CD8-positive, alpha-beta memory T cell (primary cell): ENCODE data around the gene MTMR10. TPM values are rescaled to one million over a fixed set of nuclear protein-coding genes. Genes with fewer than 3 reads are reported as not detected.

ENCODE experiments used
- CTCF ChIA-PET: fragments of 350-600 bp; sonication (Branson Sonifier 250); formaldehyde crosslinking; loops from one replicate; lab custom pipeline; 2021; ENCODE audit warnings: antibody characterized with exemption; lab: Charles Lee
- POLR2A ChIA-PET: fragments of 350-600 bp; sonication (Branson Sonifier 250); formaldehyde crosslinking; loops from one replicate; lab custom pipeline; 2021; ENCODE audit warnings: antibody characterized with exemption; lab: Charles Lee
- DNase-seq, 5 donors: peaks; one replicate each; pipeline versions ENCODE4 v3.0.0 to v3.0.0-alpha.2; 2020 to 2022; ENCODE audit warnings: mixed read lengths in 1 of 5
- H3K27ac ChIP-seq: one replicate; pipeline ENCODE4 v1.7.0; 2013; ENCODE audit warnings: low read depth, mild to moderate bottlenecking, low read length, moderate library complexity
- H3K27me3 ChIP-seq: 2 replicates; pipeline ENCODE4 v1.7.0; 2013; ENCODE audit warnings: low read length, mild to moderate bottlenecking; ENCODE audit not compliant: insufficient read depth, poor library complexity, severe bottlenecking
- H3K36me3 ChIP-seq: 2 replicates; pipeline ENCODE4 v1.7.0; 2013; ENCODE audit warnings: mild to moderate bottlenecking, low read length, moderate library complexity; ENCODE audit not compliant: insufficient read depth
- H3K4me1 ChIP-seq: 2 replicates; pipeline ENCODE4 v1.7.0; 2013; ENCODE audit warnings: mild to moderate bottlenecking, low read length, moderate library complexity; ENCODE audit not compliant: insufficient read depth
- H3K4me3 ChIP-seq: 2 replicates; pipeline ENCODE4 v1.7.0; 2013; ENCODE audit warnings: mild to moderate bottlenecking, low read length
- H3K9me3 ChIP-seq: 2 replicates; pipeline ENCODE4 v1.7.0; 2013; ENCODE audit warnings: mild to moderate bottlenecking, low read length
- H3K27ac Mint-ChIP-seq, 8 donors: one replicate each; pipeline ENCODE4 v1.8.0; 2020 to 2021; ENCODE audit warnings: mixed read lengths in 8 of 8, mild to moderate bottlenecking in 6 of 8, inconsistent platforms in 3 of 8, moderate library complexity in 3 of 8
- H3K27me3 Mint-ChIP-seq, 2 donors: one replicate each; pipeline ENCODE4 v1.8.0; 2020 to 2021; ENCODE audit warnings: mixed read lengths in 2 of 2, mild to moderate bottlenecking in 1 of 2, moderate library complexity in 1 of 2
- H3K36me3 Mint-ChIP-seq, 3 donors: one replicate each; pipeline ENCODE4 v1.8.0; 2020 to 2021; ENCODE audit warnings: mixed read lengths in 3 of 3, inconsistent platforms in 1 of 3, mild to moderate bottlenecking in 1 of 3
- H3K4me1 Mint-ChIP-seq, 3 donors: one replicate each; pipeline ENCODE4 v1.8.0; 2020 to 2021; ENCODE audit warnings: mixed read lengths in 3 of 3, inconsistent platforms in 1 of 3, mild to moderate bottlenecking in 1 of 3
- H3K4me3 Mint-ChIP-seq, 7 donors: one replicate each; pipeline ENCODE4 v1.8.0; 2020 to 2021; ENCODE audit warnings: mixed read lengths in 7 of 7, mild to moderate bottlenecking in 6 of 7, moderate library complexity in 4 of 7, inconsistent platforms in 2 of 7
- H3K9me3 Mint-ChIP-seq, 5 donors: one replicate each; pipeline ENCODE4 v1.8.0; 2020 to 2022; ENCODE audit warnings: mixed read lengths in 5 of 5, mild to moderate bottlenecking in 3 of 5, moderate library complexity in 2 of 5, inconsistent platforms in 1 of 5
- polyA plus RNA-seq: library from polyadenylated mRNA; unstranded; fragments of 300-500 nt; fragmentation: Illumina TruSeq; gene quantifications from one replicate; pipeline ENCODE4 v1.2.3, GENCODE V29; 2021
- total RNA-seq, 2 experiments: library from RNA; stranded (reverse); gene quantifications; one replicate each; pipeline ENCODE4 v1.2.3, GENCODE V29; 2021

MTMR10 gene
- total and polyA plus RNA-seq, 3 experiments from 2014 or later, result 9.6 to 18.0 (median 17.3) TPM

GRCh38 chr15:31032961-31033371, 41.5 kb upstream of the MTMR10 start:
- Histone ChIP-seq H3K4me3 (no peak overlapping the region), H3K9me3 (no peaks in the 10 kb centered on the region), H3K4me1 (no peaks in the 10 kb centered on the region), H3K27ac (no peak overlapping the region), H3K27me3 (no peaks in the 10 kb centered on the region), H3K36me3 (no peaks in the 10 kb centered on the region)
- POLR2A ChIA-PET, result no interaction called here
- H3K36me3 Mint-ChIP-seq, result no peaks in the 10 kb centered on the region
- peaks cover 0 to 18% of the 10 kb centered on the region in 2 donors for H3K27me3 Mint-ChIP-seq
- no peak overlapping the region for H3K4me3 Mint-ChIP-seq
- no peaks in the 10 kb centered on the region for H3K9me3 Mint-ChIP-seq
- CTCF ChIA-PET, result no interaction called here
- no peaks in the 10 kb centered on the region for H3K4me1 Mint-ChIP-seq
- peak overlapping the region in 1 of 8 donors; percentile 6 for H3K27ac Mint-ChIP-seq
- no peak for DNase-seq

- CTCF ChIA-PET, result no interaction called here
- Mint-ChIP-seq H3K27me3 (peaks cover 0 to 28% of the 10 kb centered on the region in 2 donors), H3K9me3 (no peaks in the 10 kb centered on the region), H3K4me1 (no peaks in the 10 kb centered on the region), H3K4me3 (no peak overlapping the region), H3K27ac (peak overlapping the region in 1 of 8 donors; percentile 11), H3K36me3 (no peaks in the 10 kb centered on the region)
- Histone ChIP-seq H3K4me1 (no peaks in the 10 kb centered on the region), H3K9me3 (no peaks in the 10 kb centered on the region), H3K4me3 (no peak overlapping the region), H3K36me3 (no peaks in the 10 kb centered on the region), H3K27ac (no peak overlapping the region), H3K27me3 (no peaks in the 10 kb centered on the region)
- POLR2A ChIA-PET, result no interaction called here
- no peak for DNase-seq
Measured at GRCh38 chr15:31031471-31032067, 40.1 kb upstream of the MTMR10 start.

GRCh38 chr15:31027910-31028578, 36.6 kb upstream of the MTMR10 start:
- Mint-ChIP-seq H3K36me3 (no peaks in the 10 kb centered on the region), H3K4me1 (no peaks in the 10 kb centered on the region), H3K4me3 (no peak overlapping the region), H3K9me3 (no peaks in the 10 kb centered on the region), H3K27ac (no peak overlapping the region), H3K27me3 (peaks cover 6 to 42% of the 10 kb centered on the region in 2 donors)
- POLR2A ChIA-PET, result no interaction called here
- DNase-seq, result no peak
- no peak overlapping the region for H3K27ac ChIP-seq
- H3K4me3 ChIP-seq, result no peak overlapping the region
- CTCF ChIA-PET, result no interaction called here
- H3K36me3 ChIP-seq, result no peaks in the 10 kb centered on the region
- no peaks in the 10 kb centered on the region for H3K27me3 ChIP-seq
- no peaks in the 10 kb centered on the region for H3K9me3 ChIP-seq
- no peaks in the 10 kb centered on the region for H3K4me1 ChIP-seq

- Histone ChIP-seq H3K27me3 (no peaks in the 10 kb centered on the region), H3K4me3 (no peak overlapping the region), H3K36me3 (no peaks in the 10 kb centered on the region), H3K4me1 (no peaks in the 10 kb centered on the region), H3K9me3 (no peaks in the 10 kb centered on the region), H3K27ac (no peak overlapping the region)
- ChIA-PET POLR2A (no interaction called here), CTCF (no interaction called here)
- peaks cover 10 to 47% of the 10 kb centered on the region in 2 donors for H3K27me3 Mint-ChIP-seq
- H3K4me1 Mint-ChIP-seq, result no peaks in the 10 kb centered on the region
- no peak overlapping the region for H3K27ac Mint-ChIP-seq
- H3K4me3 Mint-ChIP-seq, result no peak overlapping the region
- no peaks in the 10 kb centered on the region for H3K9me3 Mint-ChIP-seq
- no peak for DNase-seq
- no peaks in the 10 kb centered on the region for H3K36me3 Mint-ChIP-seq
Measured at GRCh38 chr15:31025996-31026395, 34.6 kb upstream of the MTMR10 start.

GRCh38 chr15:31024979-31025378, 33.6 kb upstream of the MTMR10 start:
- no peaks in the 10 kb centered on the region for H3K4me1 Mint-ChIP-seq

GRCh38 chr15:31024330-31024729, 32.9 kb upstream of the MTMR10 start:
- Mint-ChIP-seq H3K4me1 (no peaks in the 10 kb centered on the region), H3K27ac (no peak overlapping the region), H3K4me3 (no peak overlapping the region), H3K36me3 (no peaks in the 10 kb centered on the region), H3K27me3 (peaks cover 13 to 58% of the 10 kb centered on the region in 2 donors), H3K9me3 (no peaks in the 10 kb centered on the region)
- Histone ChIP-seq H3K9me3 (no peaks in the 10 kb centered on the region), H3K27ac (no peak overlapping the region), H3K4me1 (no peaks in the 10 kb centered on the region), H3K27me3 (no peaks in the 10 kb centered on the region), H3K4me3 (no peak overlapping the region), H3K36me3 (no peaks in the 10 kb centered on the region)
- no peak for DNase-seq
- POLR2A ChIA-PET, result no interaction called here
- CTCF ChIA-PET, result no interaction called here

More at GRCh38 chr15:31024979-31025378, 33.6 kb upstream of the MTMR10 start:
- H3K36me3 Mint-ChIP-seq, result no peaks in the 10 kb centered on the region
- ChIA-PET CTCF (no interaction called here), POLR2A (no interaction called here)
- Histone ChIP-seq H3K27ac (no peak overlapping the region), H3K4me1 (no peaks in the 10 kb centered on the region), H3K4me3 (no peak overlapping the region), H3K9me3 (no peaks in the 10 kb centered on the region), H3K27me3 (no peaks in the 10 kb centered on the region), H3K36me3 (no peaks in the 10 kb centered on the region)
- no peak overlapping the region for H3K27ac Mint-ChIP-seq
- no peak overlapping the region for H3K4me3 Mint-ChIP-seq
- no peaks in the 10 kb centered on the region for H3K9me3 Mint-ChIP-seq
- H3K27me3 Mint-ChIP-seq, result peaks cover 10 to 57% of the 10 kb centered on the region in 2 donors
- DNase-seq, result no peak

- no peak for DNase-seq
- H3K27ac ChIP-seq, result no peak overlapping the region
- no peak overlapping the region for H3K4me3 ChIP-seq
- H3K36me3 ChIP-seq, result no peaks in the 10 kb centered on the region
- CTCF ChIA-PET, result no interaction called here
- Mint-ChIP-seq H3K4me1 (no peaks in the 10 kb centered on the region), H3K36me3 (no peaks in the 10 kb centered on the region), H3K4me3 (no peak overlapping the region), H3K27ac (no peak overlapping the region), H3K9me3 (no peaks in the 10 kb centered on the region), H3K27me3 (peaks cover 13 to 57% of the 10 kb centered on the region in 2 donors)
- no peaks in the 10 kb centered on the region for H3K9me3 ChIP-seq
- H3K4me1 ChIP-seq, result no peaks in the 10 kb centered on the region
- POLR2A ChIA-PET, result no interaction called here
- no peaks in the 10 kb centered on the region for H3K27me3 ChIP-seq
Measured at GRCh38 chr15:31023841-31024240, 32.4 kb upstream of the MTMR10 start.

GRCh38 chr15:31021067-31021665, 29.7 kb upstream of the MTMR10 start:
- CTCF ChIA-PET, result no interaction called here
- no peaks in the 10 kb centered on the region for H3K36me3 Mint-ChIP-seq
- POLR2A ChIA-PET, result no interaction called here
- H3K9me3 ChIP-seq, result no peaks in the 10 kb centered on the region
- H3K36me3 ChIP-seq, result no peaks in the 10 kb centered on the region
- no peak overlapping the region for H3K4me3 Mint-ChIP-seq
- H3K27me3 ChIP-seq, result no peaks in the 10 kb centered on the region
- DNase-seq, result no peak
- H3K27me3 Mint-ChIP-seq, result peaks cover 13 to 46% of the 10 kb centered on the region in 2 donors
- no peaks in the 10 kb centered on the region for H3K9me3 Mint-ChIP-seq
- H3K27ac ChIP-seq, result no peak overlapping the region
- no peak overlapping the region for H3K4me3 ChIP-seq
- no peaks in the 10 kb centered on the region for H3K4me1 ChIP-seq
- H3K4me1 Mint-ChIP-seq, result no peaks in the 10 kb centered on the region
- H3K27ac Mint-ChIP-seq, result no peak overlapping the region
